CD4-positive, alpha-beta memory T cell (primary cell): ENCODE data around the gene ENOX2. TPM values are rescaled to one million over a fixed set of nuclear protein-coding genes. Genes with fewer than 3 reads are reported as not detected.

Experiments used
- CTCF ChIA-PET: fragments of 350-600 bp; sonication (Branson Sonifier 250); formaldehyde crosslinking; loops from one replicate; lab custom pipeline; 2021; ENCODE audit warnings: inconsistent platforms; ENCODE audit not compliant: partially characterized antibody; lab: Charles Lee
- POLR2A ChIA-PET: fragments of 350-600 bp; sonication (Branson Sonifier 250); formaldehyde crosslinking; loops from one replicate; lab custom pipeline; 2021; ENCODE audit not compliant: partially characterized antibody; lab: Charles Lee
- DNase-seq, 5 donors: peaks; one replicate each; pipeline versions ENCODE4 v3.0.0 to v3.0.0-alpha.2; 2020 to 2022; ENCODE audit warnings: mixed read lengths in 1 of 5
- H3K27ac ChIP-seq: one replicate; pipeline ENCODE4 v1.7.0; 2013; ENCODE audit warnings: low read depth, low read length
- H3K27me3 ChIP-seq: 2 replicates; pipeline ENCODE4 v1.7.0; 2013; ENCODE audit warnings: mild to moderate bottlenecking, low read length, moderate library complexity; ENCODE audit not compliant: insufficient read depth
- H3K36me3 ChIP-seq: 2 replicates; pipeline ENCODE4 v1.7.0; 2013; ENCODE audit warnings: mild to moderate bottlenecking, low read length, moderate library complexity; ENCODE audit not compliant: insufficient read depth
- H3K4me1 ChIP-seq: 2 replicates; pipeline ENCODE4 v1.7.0; 2013; ENCODE audit warnings: mild to moderate bottlenecking, low read length, moderate library complexity; ENCODE audit not compliant: insufficient read depth
- H3K4me3 ChIP-seq, 2 donors: one replicate each; pipeline ENCODE4 v1.7.0; 2013; ENCODE audit warnings: low read length in 2 of 2, mild to moderate bottlenecking in 1 of 2
- H3K9me3 ChIP-seq, 2 donors: one replicate each; pipeline ENCODE4 v1.7.0; 2013; ENCODE audit warnings: low read length in 2 of 2, control low read depth in 1 of 2; ENCODE audit not compliant: control insufficient read depth in 1 of 2
- H3K27ac Mint-ChIP-seq, 7 donors: one replicate each; pipeline ENCODE4 v1.8.0; 2020 to 2021; ENCODE audit warnings: mixed read lengths in 7 of 7, mild to moderate bottlenecking in 6 of 7, inconsistent platforms in 3 of 7, moderate library complexity in 3 of 7
- H3K27me3 Mint-ChIP-seq, 2 donors: one replicate each; pipeline ENCODE4 v1.8.0; 2020 to 2021; ENCODE audit warnings: mixed read lengths in 2 of 2
- H3K36me3 Mint-ChIP-seq, 2 donors: one replicate each; pipeline ENCODE4 v1.8.0; 2020 to 2021; ENCODE audit warnings: mixed read lengths in 2 of 2, inconsistent platforms in 1 of 2, mild to moderate bottlenecking in 1 of 2
- H3K4me1 Mint-ChIP-seq, 4 donors: one replicate each; pipeline ENCODE4 v1.8.0; 2020 to 2021; ENCODE audit warnings: mixed read lengths in 4 of 4, mild to moderate bottlenecking in 1 of 4
- H3K4me3 Mint-ChIP-seq, 8 donors: one replicate each; pipeline ENCODE4 v1.8.0; 2020 to 2021; ENCODE audit warnings: mixed read lengths in 8 of 8, mild to moderate bottlenecking in 7 of 8, moderate library complexity in 6 of 8, inconsistent platforms in 3 of 8
- H3K9me3 Mint-ChIP-seq, 8 donors: one replicate each; pipeline ENCODE4 v1.8.0; 2020 to 2021; ENCODE audit warnings: mixed read lengths in 8 of 8, mild to moderate bottlenecking in 5 of 8, inconsistent platforms in 3 of 8, moderate library complexity in 1 of 8
- intact Hi-C: fragments of 100-400 bp; cut with micrococcal nuclease; formaldehyde crosslinking; loops from one replicate; pipeline ENCODE4 v1.15.1; 2023
- polyA plus RNA-seq, 2 donors: library from polyadenylated mRNA; unstranded; fragments of 300-500 nt; fragmentation: Illumina TruSeq; gene quantifications; one replicate each; pipeline ENCODE4 v1.2.3, GENCODE V29; 2021
- total RNA-seq, 2 experiments: library from RNA; stranded (reverse); gene quantifications; one replicate each; pipeline ENCODE4 v1.2.3, GENCODE V29; 2021

The ENOX2 gene
- total and polyA plus RNA-seq, 4 experiments from 2014 or later = 13.6 to 19.3 (median 14.9) TPM

DNA sequence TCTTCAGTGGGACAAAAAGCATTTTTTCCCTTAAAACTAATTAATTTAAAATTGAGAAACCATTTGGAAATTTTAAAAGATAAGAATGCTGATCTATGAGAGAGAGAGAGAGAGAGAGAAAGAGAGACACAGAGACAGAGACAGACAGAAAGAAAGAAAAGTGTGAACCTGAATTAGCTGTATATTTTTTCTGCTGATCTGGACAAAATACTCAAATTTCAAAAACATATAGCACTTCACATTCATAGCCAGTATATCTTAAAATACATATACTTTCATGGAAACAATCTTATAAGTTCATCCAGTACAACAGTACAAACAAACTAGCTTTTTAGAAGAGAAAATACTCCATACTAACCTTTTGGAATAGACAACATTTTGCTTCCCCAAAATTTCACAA lies 18.4 kb downstream of the ENOX2 start:
- no peak overlapping the region for H3K4me3 Mint-ChIP-seq
- Histone ChIP-seq H3K27ac (no peak overlapping the region), H3K36me3 (no peaks in the 10 kb centered on the region), H3K4me3 (no peak overlapping the region), H3K27me3 (no peaks in the 10 kb centered on the region), H3K9me3 (no peaks in the 10 kb centered on the region), H3K4me1 (peaks cover 8% of the 10 kb centered on the region)
- H3K9me3 Mint-ChIP-seq = no peaks in the 10 kb centered on the region
- H3K27me3 Mint-ChIP-seq = no peaks in the 10 kb centered on the region
- POLR2A ChIA-PET = no interaction called here
- no peaks in the 10 kb centered on the region for H3K36me3 Mint-ChIP-seq
- CTCF ChIA-PET = interaction anchor here (1.3 kb wide), 1 partner anchor 32 kb away, joined by 3 read pairs; no protein-coding TSS in a partner anchor
- DNase-seq = no peak
- intact Hi-C loops = no loop called here
- H3K27ac Mint-ChIP-seq = no peak overlapping the region
- peaks cover 3 to 21% (median 8%) of the 10 kb centered on the region in 4 donors for H3K4me1 Mint-ChIP-seq

DNA sequence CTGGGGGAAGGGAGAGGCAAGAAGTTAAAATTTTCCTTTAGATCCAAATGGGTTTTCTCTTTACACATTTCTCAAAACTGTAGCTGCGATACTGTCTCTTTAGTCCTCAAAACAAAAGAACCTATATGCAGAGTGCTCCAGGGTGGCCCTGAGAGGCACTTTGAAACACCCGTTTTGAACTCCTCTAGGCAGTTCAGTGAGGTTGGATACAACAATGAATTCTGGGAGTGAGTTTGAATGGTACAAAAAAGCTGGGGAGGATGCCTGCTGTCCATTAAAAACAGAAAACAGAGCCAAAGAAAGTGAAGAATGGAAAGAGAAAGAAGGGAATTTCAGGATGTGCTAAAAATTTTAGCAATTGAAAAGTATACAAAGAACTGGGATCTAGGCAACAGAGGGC lies 23.1 kb downstream of the ENOX2 start:
- Histone ChIP-seq H3K27me3 (no peaks in the 10 kb centered on the region), H3K4me1 (no peaks in the 10 kb centered on the region), H3K36me3 (no peaks in the 10 kb centered on the region), H3K9me3 (no peaks in the 10 kb centered on the region), H3K4me3 (no peak overlapping the region), H3K27ac (no peak overlapping the region)
- CTCF ChIA-PET = no interaction called here
- H3K4me3 Mint-ChIP-seq = no peak overlapping the region
- peaks cover 0 to 2% of the 10 kb centered on the region in 2 donors for H3K36me3 Mint-ChIP-seq
- DNase-seq = no peak
- POLR2A ChIA-PET = no interaction called here
- H3K4me1 Mint-ChIP-seq = peaks cover 2 to 10% (median 5%) of the 10 kb centered on the region in 4 donors
- no peak overlapping the region for H3K27ac Mint-ChIP-seq
- peaks cover 0 to 5% (median 2%) of the 10 kb centered on the region in 8 donors for H3K9me3 Mint-ChIP-seq
- intact Hi-C loops = no loop called here
- H3K27me3 Mint-ChIP-seq = no peaks in the 10 kb centered on the region

DNA sequence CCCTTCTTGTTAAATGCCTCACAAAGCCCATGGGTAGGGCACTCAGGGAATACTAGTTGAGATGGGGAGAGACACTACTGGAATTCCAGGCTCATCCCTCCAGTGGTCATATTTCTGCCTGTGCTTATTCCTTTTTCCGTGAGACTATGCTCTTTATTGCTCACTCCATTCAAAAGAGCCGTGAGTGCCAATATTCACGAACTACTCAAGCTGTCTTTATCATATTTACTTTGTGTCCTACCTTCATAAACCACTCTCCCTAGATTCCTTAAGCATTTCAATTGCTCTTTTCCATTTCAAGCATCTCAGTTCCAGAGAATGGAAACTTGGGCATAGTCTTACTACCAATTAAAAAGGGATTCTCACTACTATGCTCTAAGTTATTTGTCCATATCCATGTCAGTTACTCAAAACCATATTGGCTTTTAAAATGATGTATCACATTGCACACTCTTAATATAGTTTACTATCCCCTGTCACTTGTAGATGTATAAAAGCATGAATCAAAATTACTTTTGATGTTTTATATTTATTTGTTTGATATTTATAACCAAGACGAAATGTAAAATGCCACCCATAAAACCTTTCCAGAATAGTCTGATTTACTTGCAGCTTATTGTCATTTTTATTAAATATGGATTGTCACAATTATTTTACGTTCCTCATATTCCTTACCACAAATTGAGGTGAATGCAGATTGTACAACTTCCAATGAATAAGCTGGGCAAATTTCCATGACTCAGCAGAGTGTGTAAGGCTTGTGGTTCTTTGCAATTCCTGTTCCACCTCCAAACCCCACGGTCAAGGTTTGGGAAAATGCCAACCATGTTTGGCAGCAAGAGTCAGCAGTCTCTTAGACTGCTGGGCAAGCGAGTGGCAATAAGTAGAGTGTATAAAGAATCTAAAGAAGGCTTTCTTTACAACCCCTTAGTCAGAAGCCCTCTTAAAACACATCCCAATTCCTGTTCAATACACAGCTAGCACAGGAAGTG lies 24.4 kb downstream of the ENOX2 start:
- Histone ChIP-seq H3K27me3 (no peaks in the 10 kb centered on the region), H3K27ac (no peak overlapping the region), H3K36me3 (no peaks in the 10 kb centered on the region), H3K4me3 (no peak overlapping the region), H3K9me3 (no peaks in the 10 kb centered on the region), H3K4me1 (no peaks in the 10 kb centered on the region)
- Mint-ChIP-seq H3K4me3 (no peak overlapping the region), H3K27me3 (no peaks in the 10 kb centered on the region), H3K36me3 (peaks cover 0 to 2% of the 10 kb centered on the region in 2 donors), H3K27ac (no peak overlapping the region), H3K4me1 (peaks cover 4 to 14% (median 7%) of the 10 kb centered on the region in 4 donors), H3K9me3 (peaks cover 0 to 6% (median 2%) of the 10 kb centered on the region in 8 donors)
- intact Hi-C loops = no loop called here
- ChIA-PET POLR2A (no interaction called here), CTCF (no interaction called here)
- no peak for DNase-seq

DNA sequence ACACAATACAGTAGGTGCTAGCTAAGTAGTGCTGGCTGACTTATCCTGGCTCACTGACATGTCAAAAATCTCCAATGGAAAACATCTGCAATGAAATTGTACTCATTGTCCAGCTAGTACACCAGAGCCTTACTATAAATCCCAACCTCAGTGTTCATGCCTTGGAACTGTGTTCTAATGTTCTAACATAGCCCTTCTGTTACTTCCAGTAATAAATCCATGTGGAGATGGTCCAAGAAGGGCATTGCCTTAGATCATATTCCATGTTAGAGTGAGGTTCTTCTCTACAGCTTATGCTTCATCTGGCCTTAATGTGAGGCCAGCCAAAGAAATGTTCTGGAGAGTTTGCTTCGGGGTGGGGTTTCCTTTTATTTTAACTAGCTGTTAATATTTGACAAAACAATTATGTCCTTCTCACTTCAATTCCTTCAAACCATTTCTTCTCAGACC lies 25.1 kb downstream of the ENOX2 start:
- Histone ChIP-seq H3K9me3 (no peaks in the 10 kb centered on the region), H3K27me3 (no peaks in the 10 kb centered on the region), H3K4me1 (no peaks in the 10 kb centered on the region), H3K4me3 (no peak overlapping the region), H3K36me3 (no peaks in the 10 kb centered on the region), H3K27ac (no peak overlapping the region)
- H3K4me1 Mint-ChIP-seq = peaks cover 4 to 14% (median 7%) of the 10 kb centered on the region in 4 donors
- peaks cover 0 to 4% of the 10 kb centered on the region in 2 donors for H3K36me3 Mint-ChIP-seq
- H3K9me3 Mint-ChIP-seq = peaks cover 0 to 8% (median 4%) of the 10 kb centered on the region in 8 donors
- CTCF ChIA-PET = no interaction called here
- intact Hi-C loops = no loop called here
- H3K4me3 Mint-ChIP-seq = no peak overlapping the region
- H3K27ac Mint-ChIP-seq = no peak overlapping the region
- POLR2A ChIA-PET = no interaction called here
- no peak for DNase-seq
- H3K27me3 Mint-ChIP-seq = no peaks in the 10 kb centered on the region

DNA sequence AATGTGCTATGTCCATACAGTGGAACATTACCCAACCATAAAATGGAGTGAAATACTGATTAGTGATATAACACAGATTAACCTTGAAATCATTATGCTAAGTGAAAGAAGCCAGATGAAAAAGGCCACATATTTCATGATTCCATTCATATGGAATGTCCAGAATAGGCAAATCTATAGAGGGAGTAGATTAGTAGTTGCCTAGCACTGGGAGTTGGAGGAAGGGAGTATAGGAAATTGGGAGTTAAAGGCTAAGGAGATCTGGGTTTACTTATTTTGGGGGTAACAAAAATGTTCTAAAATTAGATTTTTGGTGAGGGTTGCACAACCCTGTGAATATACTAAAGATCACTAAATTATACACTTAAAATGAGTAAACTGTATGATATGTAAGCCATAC lies 26.8 kb downstream of the ENOX2 start:
- no peaks in the 10 kb centered on the region for H3K4me1 ChIP-seq
- H3K9me3 ChIP-seq = no peaks in the 10 kb centered on the region
- H3K4me3 ChIP-seq = no peak overlapping the region
- H3K27me3 ChIP-seq = no peaks in the 10 kb centered on the region
- ChIA-PET POLR2A (no interaction called here), CTCF (no interaction called here)
- Mint-ChIP-seq H3K36me3 (peaks cover 0 to 4% of the 10 kb centered on the region in 2 donors), H3K9me3 (peaks cover 0 to 8% (median 5%) of the 10 kb centered on the region in 8 donors), H3K27ac (no peak overlapping the region), H3K4me3 (no peak overlapping the region), H3K27me3 (no peaks in the 10 kb centered on the region), H3K4me1 (peaks cover 4 to 14% (median 7%) of the 10 kb centered on the region in 4 donors)
- no peak for DNase-seq
- intact Hi-C loops = no loop called here
- no peak overlapping the region for H3K27ac ChIP-seq
- H3K36me3 ChIP-seq = no peaks in the 10 kb centered on the region

DNA sequence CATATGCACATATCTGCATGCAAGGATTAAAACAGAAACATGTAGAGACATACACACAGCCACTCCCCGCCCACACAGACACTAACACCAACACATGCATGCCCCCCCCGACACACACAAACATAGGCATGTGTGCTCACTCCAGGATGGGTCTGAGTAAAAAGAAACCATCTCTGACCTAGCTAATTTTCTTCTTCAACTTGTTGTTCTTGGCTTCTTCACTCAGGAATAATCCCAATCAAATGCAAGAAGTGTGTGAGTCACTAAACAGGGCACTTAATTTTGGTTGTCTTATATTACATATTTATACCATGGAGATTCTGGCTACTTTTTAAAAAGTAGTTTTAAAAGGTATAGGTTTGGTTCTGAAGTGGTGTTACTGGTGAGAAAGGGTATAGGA lies 28.3 kb downstream of the ENOX2 start:
- ChIA-PET POLR2A (no interaction called here), CTCF (interaction anchor here (1.1 kb wide), 1 partner anchor 42 kb away, joined by 5 read pairs; no protein-coding TSS in a partner anchor)
- peaks cover 4 to 14% (median 7%) of the 10 kb centered on the region in 4 donors for H3K4me1 Mint-ChIP-seq
- H3K27me3 ChIP-seq = no peaks in the 10 kb centered on the region
- H3K4me3 Mint-ChIP-seq = no peak overlapping the region
- no peaks in the 10 kb centered on the region for H3K4me1 ChIP-seq
- H3K27me3 Mint-ChIP-seq = no peaks in the 10 kb centered on the region
- H3K9me3 ChIP-seq = no peaks in the 10 kb centered on the region
- no peaks in the 10 kb centered on the region for H3K36me3 ChIP-seq
- intact Hi-C loops = no loop called here
- H3K27ac ChIP-seq = no peak overlapping the region
- H3K4me3 ChIP-seq = no peak overlapping the region
- DNase-seq = no peak
- H3K27ac Mint-ChIP-seq = peak overlapping the region in 1 of 7 donors; percentile 57
- H3K36me3 Mint-ChIP-seq = peaks cover 0 to 4% of the 10 kb centered on the region in 2 donors
- peaks cover 0 to 8% (median 5%) of the 10 kb centered on the region in 8 donors for H3K9me3 Mint-ChIP-seq

DNA sequence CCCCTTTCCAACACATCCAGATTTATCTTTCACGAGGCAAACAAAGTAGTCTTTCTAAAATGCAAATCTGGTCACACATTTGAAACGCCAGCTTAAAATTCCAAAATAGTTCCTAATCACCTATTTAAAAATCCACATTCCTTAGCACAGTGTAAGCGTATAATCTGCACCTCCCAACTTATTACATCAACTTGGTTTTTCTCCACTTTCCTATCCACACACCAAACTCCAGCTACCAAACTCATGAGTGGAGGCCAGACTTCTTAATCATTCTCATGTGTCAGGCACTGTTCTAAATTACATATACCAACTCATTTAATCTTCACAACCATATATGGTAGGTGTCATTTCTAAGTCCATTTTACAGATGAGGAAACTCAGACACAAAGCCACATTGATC lies 33.8 kb downstream of the ENOX2 start:
- Mint-ChIP-seq H3K4me3 (no peak overlapping the region), H3K9me3 (peaks cover 0 to 5% (median 2%) of the 10 kb centered on the region in 8 donors), H3K27me3 (no peaks in the 10 kb centered on the region), H3K36me3 (peaks cover 0 to 2% of the 10 kb centered on the region in 2 donors), H3K4me1 (peaks cover 0 to 2% (median under 1%) of the 10 kb centered on the region in 4 donors), H3K27ac (no peak overlapping the region)
- Histone ChIP-seq H3K27ac (no peak overlapping the region), H3K36me3 (no peaks in the 10 kb centered on the region), H3K9me3 (no peaks in the 10 kb centered on the region), H3K4me1 (no peaks in the 10 kb centered on the region), H3K27me3 (no peaks in the 10 kb centered on the region), H3K4me3 (no peak overlapping the region)
- POLR2A ChIA-PET = no interaction called here
- no peak for DNase-seq
- intact Hi-C loops = no loop called here
- CTCF ChIA-PET = no interaction called here
